Pancreas (tissue), 10 donors: ENCODE measurements around the gene PCYT1B. TPM values are rescaled to one million over a fixed set of nuclear protein-coding genes. Genes with fewer than 3 reads are reported as not detected.

ENCODE experiments used
- ATAC-seq, 4 donors: fragments of 200-7000 bp; cut with Tn5 transposase; one replicate each; pipeline versions ENCODE4 v1.8.0 to v1.9.1; 2020; ENCODE audit warnings: mild to moderate bottlenecking in 4 of 4, moderate library complexity in 4 of 4
- DNase-seq, 6 donors: peaks; one replicate each; pipeline ENCODE4 v3.0.0-alpha.2; 2020
- FAIRE-seq: peaks from 2 replicates; lab custom pipeline; 2012; peaks lifted over from hg19 to GRCh38; lab: Jason Lieb, UNC
- H3K27ac ChIP-seq, 4 donors: fragments of 200-600 bp; sonication (generic); 1 replicate in 3 of 4; 2 replicates in 1 of 4; pipeline versions ENCODE4 v1.5.0 to v1.8.0; 2020
- H3K27me3 ChIP-seq, 4 donors: fragments of 200-600 bp; one replicate each; pipeline ENCODE4 v1.8.0; 2021
- H3K36me3 ChIP-seq, 3 donors: fragments of 200-600 bp; sonication (generic) in 1 of 3; one replicate each; pipeline versions ENCODE4 v1.5.0 to v1.8.0; 2020 to 2021
- H3K4me1 ChIP-seq, 3 donors: fragments of 200-600 bp; one replicate each; pipeline ENCODE4 v1.8.0; 2021
- H3K4me3 ChIP-seq, 4 donors: fragments of 200-600 bp; sonication (generic) in 2 of 4; one replicate each; pipeline versions ENCODE4 v1.5.0 to v1.8.0; 2020 to 2021
- H3K9me3 ChIP-seq, 4 donors: fragments of 200-600 bp; one replicate each; pipeline ENCODE4 v1.8.0; 2021
- CTCF ChIP-seq, 4 donors: fragments of 200-600 bp; sonication (generic) in 3 of 4; IDR thresholded peaks; one replicate each; pipeline versions ENCODE4 v1.5.0 to v1.8.0; 2021; ENCODE audit warnings: antibody characterized with exemption in 4 of 4
- WGBS, 2 donors: extraction: QIAGEN DNeasy Blood & Tissue Kit; methylation state at CpG; one replicate each; pipeline ENCODE4 v1.1.7; 2013; 5-methylcytosine and 5-hydroxymethylcytosine counted together
- intact Hi-C, 3 donors: fragments of 100-400 bp; cut with DNase I; formaldehyde crosslinking; loops; one replicate each; pipeline versions ENCODE4 v1.11.1 to v1.14.2; 2022
- polyA plus RNA-seq, 2 donors: library from polyadenylated mRNA; stranded (reverse); fragments of 200-250 nt; gene quantifications; one replicate each; pipeline ENCODE4 v1.2.3, GENCODE V29; 2013
- total RNA-seq, 6 donors: library from RNA; stranded (reverse); fragmentation: NEBNext Ultra II Directional in 4 of 6; extraction: Animal tissue kit (Norgen Biotek cat#: 25700) in 4 of 6; gene quantifications; one replicate each; pipeline versions ENCODE4 v1.2.1 to v1.2.4, GENCODE V29; 2021 to 2023
- donor health status: healthy with polysubstance abuse.
- donor health status: DM: no; HTN: no; CAD: no; lungs with moderate emphysema.
- donor health status: DM: no; HTN: no; CAD: no.
- donor health status: control.
- donor health status: control.
- donor health status: Bipolar disorder and iron deficiency.
- donor health status: DM: yes; HTN: yes; CAD: no.
- donor health status: DM: no; HTN: no; CAD: no.
- donor health status: DM: no; HTN: no; CAD: no.
- donor health status: DM: yes; HTN: yes; CAD: no.

PCYT1B gene
- total and polyA plus RNA-seq, 8 donors, result 0.84 to 2.9 (median 1.7) TPM

- Histone ChIP-seq H3K9me3 (no peaks in the 10 kb centered on the region), H3K4me3 (no peak overlapping the region), H3K27ac (no peak overlapping the region), H3K4me1 (no peaks in the 10 kb centered on the region), H3K27me3 (no peaks in the 10 kb centered on the region), H3K36me3 (no peaks in the 10 kb centered on the region)
- no peak for TF ChIP-seq CTCF (IDR thresholded peaks at IDR 0.05)
- no peak for FAIRE-seq
- 65 to 81% methylated on average over 4 of the region's 4 CpGs for WGBS, 2 donors
- intact Hi-C loops, result no loop called here
- ATAC-seq, result no peak
- DNase-seq, result no peak
Observed at GRCh38 chrX:24574743-24575142, 72.4 kb downstream of the PCYT1B start.

- no peak overlapping the region for H3K27ac ChIP-seq
- no peaks in the 10 kb centered on the region for H3K36me3 ChIP-seq
- 76 to 79% methylated on average over 4 of the region's 4 CpGs for WGBS, 2 donors
- FAIRE-seq (no peak), ATAC-seq (no peak), DNase-seq (no peak)
- TF ChIP-seq CTCF (IDR thresholded peaks at IDR 0.05), result no peak
- H3K4me3 ChIP-seq, result no peak overlapping the region
- H3K4me1 ChIP-seq, result no peaks in the 10 kb centered on the region
- intact Hi-C loops, result no loop called here
- peaks cover 0 to 6% (median 0%) of the 10 kb centered on the region in 4 donors for H3K27me3 ChIP-seq
- H3K9me3 ChIP-seq, result no peaks in the 10 kb centered on the region
Observed at GRCh38 chrX:24567169-24567568, 80.0 kb downstream of the PCYT1B start.

GRCh38 chrX:24566240-24566639 is 80.9 kb downstream of the PCYT1B start:
- no peaks in the 10 kb centered on the region for H3K4me1 ChIP-seq

GRCh38 chrX:24563291-24564010 is 83.7 kb downstream of the PCYT1B start:
- no peak for TF ChIP-seq CTCF (IDR thresholded peaks at IDR 0.05)
- H3K27ac ChIP-seq, result no peak overlapping the region
- DNase-seq (peak in 1 of 6 donors; percentile 23), FAIRE-seq (no peak), ATAC-seq (no peak)
- H3K27me3 ChIP-seq, result no peaks in the 10 kb centered on the region
- no peak overlapping the region for H3K4me3 ChIP-seq
- no peaks in the 10 kb centered on the region for H3K9me3 ChIP-seq
- intact Hi-C loops, result no loop called here
- H3K36me3 ChIP-seq, result no peaks in the 10 kb centered on the region
- H3K4me1 ChIP-seq, result no peaks in the 10 kb centered on the region
- WGBS, 2 donors, result 85 to 91% methylated on average over 19 of the region's 19 CpGs

More at GRCh38 chrX:24566240-24566639, 80.9 kb downstream of the PCYT1B start:
- DNase-seq, result no peak
- intact Hi-C loops, result no loop called here
- 52 to 68% methylated on average over 3 of the region's 3 CpGs for WGBS, 2 donors
- TF ChIP-seq CTCF (IDR thresholded peaks at IDR 0.05), result no peak
- Histone ChIP-seq H3K27me3 (peaks cover 0 to 6% (median 0%) of the 10 kb centered on the region in 4 donors), H3K4me3 (no peak overlapping the region), H3K9me3 (no peaks in the 10 kb centered on the region), H3K36me3 (no peaks in the 10 kb centered on the region), H3K27ac (no peak overlapping the region)
- FAIRE-seq, result peak; percentile 60
- ATAC-seq, result no peak

GRCh38 chrX:24561121-24561520 is 86.0 kb downstream of the PCYT1B start:
- H3K27me3 ChIP-seq, result no peaks in the 10 kb centered on the region
- H3K4me1 ChIP-seq, result no peaks in the 10 kb centered on the region
- no peak overlapping the region for H3K4me3 ChIP-seq
- ATAC-seq, result no peak
- no peak for TF ChIP-seq CTCF (IDR thresholded peaks at IDR 0.05)
- WGBS, 2 donors, result 51 to 52% methylated on average over 5 of the region's 5 CpGs
- H3K36me3 ChIP-seq, result no peaks in the 10 kb centered on the region
- H3K9me3 ChIP-seq, result no peaks in the 10 kb centered on the region
- no peak for FAIRE-seq
- intact Hi-C loops, result no loop called here
- no peak overlapping the region for H3K27ac ChIP-seq
- DNase-seq, result no peak
